OCI-LY7 (cell line): ENCODE measurements around the gene AGO1. TPM values are rescaled to one million over a fixed set of nuclear protein-coding genes. Genes with fewer than 3 reads are reported as not detected.

Source experiments
- BruUV-seq: library from RNA; stranded (reverse); fragments of 400-500 nt; replicated peaks from 2 replicates; lab custom pipeline; 2021; lab: Mats Ljungman, UMichigan
- CTCF ChIA-PET: fragments of 300-600 bp; sonication (Branson Sonifier 250); formaldehyde crosslinking; loops from one replicate; lab custom pipeline; 2022; ENCODE audit warnings: antibody characterized with exemption; ENCODE audit not compliant: unreplicated experiment; lab: Charles Lee
- POLR2A ChIA-PET: fragments of 300-600 bp; sonication (Branson Sonifier 250); formaldehyde crosslinking; loops from one replicate; lab custom pipeline; 2022; ENCODE audit warnings: antibody characterized with exemption; lab: Charles Lee
- DNase-seq: peaks from one replicate; pipeline ENCODE4 v3.0.0-alpha.2; 2015; ENCODE audit warnings: low spot score
- H2AFZ ChIP-seq: fragments of 200-600 bp; sonication (generic), shearing (Covaris generic); 2 replicates; pipeline ENCODE4 v1.6.1; 2014; ENCODE audit warnings: mild to moderate bottlenecking, antibody characterized with exemption, low read length, moderate library complexity
- H3K27ac ChIP-seq: fragments of 200-600 bp; sonication (generic); 2 replicates; pipeline ENCODE4 v1.5.1; 2014; ENCODE audit warnings: mixed run types, low read depth, mild to moderate bottlenecking, moderate library complexity, low read length, inconsistent platforms; ENCODE audit not compliant: poor library complexity, severe bottlenecking
- H3K36me3 ChIP-seq: fragments of 200-600 bp; sonication (generic); 2 replicates; pipeline ENCODE4 v1.6.1; 2014; ENCODE audit warnings: mild to moderate bottlenecking, antibody characterized with exemption, low read length, moderate library complexity, mixed read lengths; ENCODE audit not compliant: insufficient read depth
- H3K4me1 ChIP-seq: fragments of 200-600 bp; sonication (generic); 2 replicates; pipeline ENCODE4 v1.5.1; 2014; ENCODE audit warnings: mild to moderate bottlenecking, low read length; ENCODE audit not compliant: insufficient read depth, poor library complexity, severe bottlenecking
- H3K4me2 ChIP-seq: fragments of 200-600 bp; sonication (generic); 2 replicates; pipeline ENCODE4 v1.6.1; 2014; ENCODE audit warnings: mild to moderate bottlenecking, low read length
- H3K4me3 ChIP-seq: fragments of 200-600 bp; sonication (generic); 2 replicates; pipeline ENCODE4 v1.5.1; 2014; ENCODE audit warnings: mild to moderate bottlenecking, low read depth, low read length; ENCODE audit not compliant: poor library complexity, severe bottlenecking
- H3K79me2 ChIP-seq: fragments of 200-600 bp; sonication (generic); 2 replicates; pipeline ENCODE4 v1.6.1; 2016; ENCODE audit warnings: low read depth, mild to moderate bottlenecking, low read length, moderate library complexity, mixed read lengths; ENCODE audit not compliant: insufficient read depth
- H3K9me2 ChIP-seq: fragments of 200-600 bp; sonication (generic); 2 replicates; pipeline ENCODE4 v1.6.1; 2016; ENCODE audit warnings: mild to moderate bottlenecking, low read length, mixed read lengths; ENCODE audit not compliant: insufficient read depth
- H3K9me3 ChIP-seq: fragments of 200-600 bp; sonication (generic); 2 replicates; pipeline ENCODE4 v1.6.1; 2014; ENCODE audit warnings: mild to moderate bottlenecking, mixed run types, low read length, mixed read lengths
- H4K20me1 ChIP-seq: fragments of 200-600 bp; sonication (generic); 2 replicates; pipeline ENCODE4 v1.6.1; 2014; ENCODE audit warnings: mild to moderate bottlenecking, antibody characterized with exemption, low read length, moderate library complexity, mixed read lengths; ENCODE audit not compliant: insufficient read depth
- CTCF ChIP-seq: fragments of 200-600 bp; sonication (generic); conservative IDR thresholded peaks from 2 replicates; pipeline ENCODE4 v1.5.1; 2014; ENCODE audit warnings: mild to moderate bottlenecking, antibody characterized with exemption, low read length, moderate library complexity, mixed read lengths
- EZH2phosphoT487 ChIP-seq: fragments of 200-600 bp; sonication (generic); IDR thresholded peaks from 2 replicates; pipeline ENCODE4 v1.6.1; 2018; ENCODE audit warnings: low read depth, borderline replicate concordance, mild to moderate bottlenecking, mixed run types, antibody characterized with exemption, low read length, moderate library complexity, mixed read lengths
- intact Hi-C: fragments of 100-400 bp; cut with micrococcal nuclease; formaldehyde crosslinking; loops from one replicate; pipeline ENCODE4 v1.10.0; 2022; ENCODE audit not compliant: unreplicated experiment
- total RNA-seq, 2 experiments: library from RNA; depleted of rRNA in 1 of 2; stranded (reverse); fragments of >200 nt in 1 of 2; shearing (Covaris generic) in 1 of 2; gene quantifications; 2 replicates each; pipeline ENCODE4 v1.2.3, GENCODE V29; 2014 to 2022

AGO1 gene
- total RNA-seq, 2 experiments from 2014 or later = 8.1 to 20.9 TPM

- CTCF ChIA-PET = interaction anchor here (1.0 kb wide), 1 partner anchor 35 kb away, joined by 3 read pairs; the partner anchor contains the start of gene AGO1
Measured at GRCh38 chr1:35847935-35848565, 35.0 kb upstream of the AGO1 start.

GRCh38 chr1:35850051-35850450, 33.0 kb upstream of the AGO1 start:
- intact Hi-C loops = no loop called here
- BruUV-seq = no TSS peak

More at GRCh38 chr1:35847935-35848565, 35.0 kb upstream of the AGO1 start:
- no TSS peak for BruUV-seq
- H3K4me3 ChIP-seq = no peak overlapping the region
- POLR2A ChIA-PET = no interaction called here
- H3K9me3 ChIP-seq = no peaks in the 10 kb centered on the region
- no peak for DNase-seq
- no peak overlapping the region for H3K4me2 ChIP-seq
- no peak overlapping the region for H2AFZ ChIP-seq
- TF ChIP-seq CTCF = no peak
- H3K4me1 ChIP-seq = no peaks in the 10 kb centered on the region
- no peaks in the 10 kb centered on the region for H4K20me1 ChIP-seq
- no peaks in the 10 kb centered on the region for H3K9me2 ChIP-seq
- no peaks in the 10 kb centered on the region for H3K36me3 ChIP-seq
- intact Hi-C loops = no loop called here
- no peak overlapping the region for H3K27ac ChIP-seq
- no peaks in the 10 kb centered on the region for H3K79me2 ChIP-seq

More at GRCh38 chr1:35850051-35850450, 33.0 kb upstream of the AGO1 start:
- no peak for DNase-seq
- POLR2A ChIA-PET = interaction anchor here (1.4 kb wide), 1 partner anchor 17 kb away, joined by 4 read pairs; no protein-coding TSS in a partner anchor
- no peak overlapping the region for H3K4me2 ChIP-seq
- CTCF ChIA-PET = no interaction called here
- H3K4me3 ChIP-seq = no peak overlapping the region
- H3K9me3 ChIP-seq = no peaks in the 10 kb centered on the region
- no peak overlapping the region for H3K27ac ChIP-seq
- H3K79me2 ChIP-seq = no peaks in the 10 kb centered on the region
- H4K20me1 ChIP-seq = no peaks in the 10 kb centered on the region
- H3K4me1 ChIP-seq = no peaks in the 10 kb centered on the region
- H3K36me3 ChIP-seq = peaks cover 4% of the 10 kb centered on the region; the same call in 1 of the 2 replicates
- H2AFZ ChIP-seq = no peak overlapping the region
- TF ChIP-seq EZH2phosphoT487 (no peak), CTCF (no peak)
- H3K9me2 ChIP-seq = no peaks in the 10 kb centered on the region
